HL-60 (cell line): Measurements from ENCODE around the gene ATRNL1.

Experiments used
- DNase-seq, 2 experiments: peaks; one replicate each; pipeline ENCODE4 v3.0.0-alpha.2; 2010 to 2020; ENCODE audit warnings: low read depth in 1 of 2, low spot score in 1 of 2
- H3K27ac ChIP-seq: fragments of 250-450 bp; sonication (Bioruptor Pico); replicated peaks from 2 replicates; pipeline ENCODE4 v1.5.1; 2020; ENCODE audit warnings: mild to moderate bottlenecking, moderate library complexity
- H3K27me3 ChIP-seq: fragments of 250-450 bp; sonication (Bioruptor Pico); 2 replicates; pipeline ENCODE4 v1.5.1; 2021; ENCODE audit warnings: mild to moderate bottlenecking, moderate library complexity; ENCODE audit not compliant: insufficient read depth, poor library complexity, severe bottlenecking
- H3K4me3 ChIP-seq: replicated peaks from 2 replicates; pipeline ENCODE4 v1.5.1; 2011; ENCODE audit warnings: mild to moderate bottlenecking, control low read depth, low read length; ENCODE audit not compliant: insufficient read depth
- CTCF ChIP-seq: IDR thresholded peaks from one replicate; pipeline ENCODE4 v1.5.1; 2011; ENCODE audit warnings: low read length, control low read depth, inconsistent platforms; ENCODE audit not compliant: insufficient read depth
- GABPA ChIP-seq: IDR thresholded peaks from 2 replicates; pipeline ENCODE4 v1.6.1; 2012; ENCODE audit warnings: low read depth
- POLR2AphosphoS5 ChIP-seq: IDR thresholded peaks from 2 replicates; pipeline ENCODE4 v1.6.1; 2012; ENCODE audit warnings: low read depth
- SPI1 ChIP-seq: IDR thresholded peaks from 2 replicates; pipeline ENCODE4 v1.6.1; 2012; ENCODE audit warnings: low read depth, mild to moderate bottlenecking, borderline replicate concordance
- TF ChIP-seq, protein P1 (sequence below): IDR thresholded peaks from 2 replicates; pipeline ENCODE4 v1.6.1; 2012; ENCODE audit warnings: low read depth; ENCODE audit not compliant: insufficient replicate concordance

The ATRNL1 gene

DNA sequence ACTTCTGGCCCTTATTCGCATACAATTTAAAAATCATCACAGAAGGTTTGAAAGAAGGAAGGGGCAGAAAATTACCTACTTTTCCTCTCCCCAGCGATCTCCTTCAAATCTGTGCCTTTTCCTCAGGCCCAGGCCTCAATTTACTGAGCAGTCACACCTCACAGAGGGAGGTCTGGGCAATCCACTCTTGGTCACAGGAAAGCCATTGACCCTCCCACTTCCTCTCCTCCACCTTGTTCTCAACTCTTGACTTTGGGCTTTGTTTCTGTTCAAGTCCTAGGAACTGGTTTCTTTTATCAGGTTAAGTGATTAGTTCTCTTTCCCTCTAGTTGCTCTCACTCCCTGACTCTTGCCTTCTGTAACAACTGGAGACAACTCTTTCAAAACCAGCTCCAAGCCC is 37.0 kb upstream of the ATRNL1 start:
- Histone ChIP-seq H3K4me3 (no peak overlapping the region), H3K27me3 (no peaks in the 10 kb centered on the region), H3K27ac (no peak overlapping the region)
- no peak for DNase-seq
- TF ChIP-seq POLR2AphosphoS5 (no peak), SPI1 (no peak), GABPA (no peak), CTCF (no peak)

DNA sequence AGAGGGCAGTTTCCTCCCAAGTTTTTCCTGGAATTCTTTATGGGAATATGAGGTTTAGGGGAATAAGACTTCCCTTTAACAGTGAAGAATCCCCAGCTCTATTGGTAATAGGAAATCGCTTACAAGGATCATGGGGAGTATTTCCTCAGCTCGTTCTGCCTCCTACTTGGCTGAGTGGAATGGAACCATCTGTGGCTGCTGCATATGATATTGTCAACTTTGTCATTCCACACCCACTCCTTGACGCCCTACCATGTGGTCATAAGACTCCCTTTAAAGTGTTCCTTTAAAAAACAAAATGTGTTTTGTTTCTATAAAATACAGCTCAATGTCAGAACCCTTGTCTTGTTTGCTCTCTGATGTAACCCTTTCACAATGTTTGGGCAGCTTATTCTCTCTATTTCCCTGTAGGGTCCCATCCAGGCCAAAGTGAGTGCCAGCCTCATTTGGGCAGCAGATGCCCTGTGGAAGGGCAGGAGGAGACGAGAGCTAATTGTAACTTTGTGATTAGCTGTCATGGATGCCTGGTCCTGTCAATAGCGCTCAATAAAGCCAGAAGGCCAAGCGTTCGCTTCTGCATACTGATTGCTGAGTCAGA is 33.8 kb upstream of the ATRNL1 start:
- H3K27ac ChIP-seq = no peak overlapping the region
- no peak for DNase-seq
- no peak overlapping the region for H3K4me3 ChIP-seq
- TF ChIP-seq, protein P1, sequence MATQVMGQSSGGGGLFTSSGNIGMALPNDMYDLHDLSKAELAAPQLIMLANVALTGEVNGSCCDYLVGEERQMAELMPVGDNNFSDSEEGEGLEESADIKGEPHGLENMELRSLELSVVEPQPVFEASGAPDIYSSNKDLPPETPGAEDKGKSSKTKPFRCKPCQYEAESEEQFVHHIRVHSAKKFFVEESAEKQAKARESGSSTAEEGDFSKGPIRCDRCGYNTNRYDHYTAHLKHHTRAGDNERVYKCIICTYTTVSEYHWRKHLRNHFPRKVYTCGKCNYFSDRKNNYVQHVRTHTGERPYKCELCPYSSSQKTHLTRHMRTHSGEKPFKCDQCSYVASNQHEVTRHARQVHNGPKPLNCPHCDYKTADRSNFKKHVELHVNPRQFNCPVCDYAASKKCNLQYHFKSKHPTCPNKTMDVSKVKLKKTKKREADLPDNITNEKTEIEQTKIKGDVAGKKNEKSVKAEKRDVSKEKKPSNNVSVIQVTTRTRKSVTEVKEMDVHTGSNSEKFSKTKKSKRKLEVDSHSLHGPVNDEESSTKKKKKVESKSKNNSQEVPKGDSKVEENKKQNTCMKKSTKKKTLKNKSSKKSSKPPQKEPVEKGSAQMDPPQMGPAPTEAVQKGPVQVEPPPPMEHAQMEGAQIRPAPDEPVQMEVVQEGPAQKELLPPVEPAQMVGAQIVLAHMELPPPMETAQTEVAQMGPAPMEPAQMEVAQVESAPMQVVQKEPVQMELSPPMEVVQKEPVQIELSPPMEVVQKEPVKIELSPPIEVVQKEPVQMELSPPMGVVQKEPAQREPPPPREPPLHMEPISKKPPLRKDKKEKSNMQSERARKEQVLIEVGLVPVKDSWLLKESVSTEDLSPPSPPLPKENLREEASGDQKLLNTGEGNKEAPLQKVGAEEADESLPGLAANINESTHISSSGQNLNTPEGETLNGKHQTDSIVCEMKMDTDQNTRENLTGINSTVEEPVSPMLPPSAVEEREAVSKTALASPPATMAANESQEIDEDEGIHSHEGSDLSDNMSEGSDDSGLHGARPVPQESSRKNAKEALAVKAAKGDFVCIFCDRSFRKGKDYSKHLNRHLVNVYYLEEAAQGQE = no peak
- no peak for TF ChIP-seq POLR2AphosphoS5
- TF ChIP-seq CTCF = no peak
- TF ChIP-seq GABPA = no peak
- no peak for TF ChIP-seq SPI1
- H3K27me3 ChIP-seq = no peaks in the 10 kb centered on the region

- Histone ChIP-seq H3K27ac (no peak overlapping the region), H3K4me3 (no peak overlapping the region), H3K27me3 (no peaks in the 10 kb centered on the region)
- TF ChIP-seq, protein P1 = no peak
- TF ChIP-seq POLR2AphosphoS5 (no peak), CTCF (no peak), SPI1 (no peak), GABPA (no peak)
- no peak for DNase-seq
Observed at GRCh38 chr10:115063701-115064658, 29.2 kb upstream of the ATRNL1 start.
